Transverse colon (tissue), 4 donors: Measurements from ENCODE around the gene CCDC70. TPM values are rescaled to one million over a fixed set of nuclear protein-coding genes. Genes with fewer than 3 reads are reported as not detected.
A peak's percentile ranks its signal among the peaks of the same experiment; 100 is the strongest.
"Not testable (repeated sequence)": the region's sequence is repeated elsewhere in the genome, so short reads cannot be mapped to it uniquely, and the experiment has no call there.

Source experiments
- DNase-seq: peaks from one replicate; pipeline ENCODE4 v3.0.0-alpha.2; 2019
- H3K27ac ChIP-seq, 4 donors: fragments of 200-600 bp; sonication (generic); 2 replicates each; pipeline ENCODE4 v1.5.1; 2016 to 2018; ENCODE audit warnings: inconsistent platforms in 4 of 4
- H3K27me3 ChIP-seq: fragments of 200-600 bp; sonication (generic); 2 replicates; pipeline ENCODE4 v1.5.1; 2017; ENCODE audit warnings: inconsistent platforms
- H3K36me3 ChIP-seq, 4 donors: fragments of 200-600 bp; sonication (generic); 2 replicates each; pipeline ENCODE4 v1.5.1; 2017 to 2019; ENCODE audit warnings: inconsistent platforms in 4 of 4
- H3K4me1 ChIP-seq, 4 donors: fragments of 200-600 bp; sonication (generic); 2 replicates each; pipeline ENCODE4 v1.5.1; 2017 to 2020; ENCODE audit warnings: inconsistent platforms in 4 of 4
- H3K4me3 ChIP-seq, 4 donors: fragments of 200-600 bp; sonication (generic); 1 replicate in 1 of 4; 2 replicates in 3 of 4; pipeline versions ENCODE4 v1.5.1 to v1.6.1; 2017 to 2019; ENCODE audit warnings: inconsistent platforms in 4 of 4
- H3K9me3 ChIP-seq, 2 donors: fragments of 200-600 bp; sonication (generic); 2 replicates each; pipeline ENCODE4 v1.5.1; 2017 to 2019; ENCODE audit warnings: inconsistent platforms in 2 of 2
- EP300 ChIP-seq: sonication (generic); formaldehyde crosslinking; IDR thresholded peaks from one replicate; pipeline ENCODE4 v1.6.1; 2017; ENCODE audit warnings: antibody characterized with exemption, low read depth
- POLR2A ChIP-seq: fragments of 450-650 bp; IDR thresholded peaks from one replicate; pipeline ENCODE4 v1.6.1; 2016; ENCODE audit warnings: antibody characterized with exemption, mild to moderate bottlenecking, moderate library complexity
- POLR2AphosphoS5 ChIP-seq, 3 donors: sonication (generic); formaldehyde crosslinking; IDR thresholded peaks; one replicate each; pipeline ENCODE4 v1.6.1; 2016; ENCODE audit warnings: antibody characterized with exemption in 3 of 3
- WGBS, 2 donors: methylation state at CpG; one replicate each; pipeline ENCODE4 v1.1.5; 2018; ENCODE audit warnings: low coverage in 1 of 2; 5-methylcytosine and 5-hydroxymethylcytosine counted together
- in situ Hi-C, 4 donors: fragments of 200-750 bp; cut with MboI; loops; one replicate each; pipeline versions ENCODE4 v1.15.0 to v1.15.1; 2017; ENCODE audit warnings: low sequenced_read_pairs in 3 of 4, low pct_ligation_motif_present in 1 of 4, low pct_unique_long_range_greater_than_20kb in 1 of 4
- intact Hi-C: fragments of 100-400 bp; cut with DNase I; formaldehyde crosslinking; loops from one replicate; pipeline ENCODE4 v1.15.1; 2023; ENCODE audit warnings: low total_unique reads
- total RNA-seq, 4 donors: library from RNA; depleted of rRNA; stranded (reverse); fragments of >200 nt; gene quantifications; one replicate each; pipeline ENCODE4 v1.1.0, GENCODE V29; 2016
- TF ChIP-seq, protein P1 (sequence below), 5 experiments: fragments of 200-600 bp in 3 of 5; fragments of 450-650 bp in 2 of 5; sonication (generic) in 3 of 5; IDR thresholded peaks; 1 replicate in 2 of 5; 2 replicates in 3 of 5; pipeline ENCODE4 v1.5.1; 2016 to 2017; ENCODE audit warnings: antibody characterized with exemption in 5 of 5, inconsistent platforms in 3 of 5, mild to moderate bottlenecking in 2 of 5, moderate library complexity in 1 of 5

CCDC70 gene
- total RNA-seq, 4 donors from 2014 or later = not detected

DNA sequence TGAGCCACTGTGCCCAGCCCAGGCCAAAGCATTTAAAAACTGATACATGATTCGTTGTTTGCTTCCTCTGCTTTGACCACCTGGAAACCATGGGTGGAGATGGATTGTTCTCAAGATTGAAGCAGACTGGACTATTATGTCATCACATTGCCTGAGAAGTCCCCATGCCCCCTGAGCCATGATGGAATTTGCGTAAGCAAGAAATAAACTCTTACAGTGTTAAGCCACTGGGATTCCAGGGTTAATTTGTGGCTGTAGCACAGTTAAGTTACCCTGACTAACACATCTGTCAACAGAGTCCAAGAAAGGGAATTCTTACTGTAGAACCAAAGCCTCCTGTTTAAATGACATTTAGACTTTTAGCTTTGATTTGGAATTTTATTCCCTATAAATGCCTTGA lies 38.4 kb upstream of the CCDC70 start:
- no peaks in the 10 kb centered on the region for H3K9me3 ChIP-seq
- intact Hi-C loops (no loop called here), in situ Hi-C loops (loop anchor here in 1 of 4 donors (25.0 kb wide), 2 partner anchors 314 to 614 kb away; partner anchors contain the start of gene NEK5)
- H3K4me3 ChIP-seq = no peak overlapping the region
- H3K36me3 ChIP-seq = no peaks in the 10 kb centered on the region
- H3K27me3 ChIP-seq = no peaks in the 10 kb centered on the region
- peaks cover 0 to 27% (median 4%) of the 10 kb centered on the region in 4 donors for H3K4me1 ChIP-seq
- WGBS, 2 donors = 67 to 87% methylated on average over 1 to 2 of the region's 2 CpGs
- H3K27ac ChIP-seq = no peak overlapping the region
- TF ChIP-seq POLR2A = no peak
- DNase-seq = no peak

DNA sequence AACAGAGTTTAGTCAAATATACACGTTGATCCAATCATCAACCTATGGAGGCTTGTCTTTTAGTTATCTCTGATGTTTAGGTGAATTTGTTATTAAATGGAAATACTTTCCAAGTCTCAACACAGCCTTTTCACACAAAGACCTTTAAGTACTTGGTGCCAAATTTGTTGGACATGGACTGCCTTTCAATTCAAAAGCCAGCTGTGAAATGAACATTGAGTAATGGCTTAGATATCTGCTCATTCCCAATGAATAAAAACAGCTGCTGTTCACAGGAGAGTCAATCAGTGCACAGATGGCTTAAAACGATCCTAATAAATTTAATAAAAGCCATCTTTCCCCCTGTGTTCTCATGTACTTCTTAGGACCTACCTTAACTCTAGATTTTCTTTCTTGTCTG lies 37.9 kb upstream of the CCDC70 start:
- H3K27me3 ChIP-seq = no peaks in the 10 kb centered on the region
- in situ Hi-C loops = loop anchor here in 1 of 4 donors (25.0 kb wide), 2 partner anchors 313 to 613 kb away; partner anchors contain the start of gene NEK5
- H3K4me3 ChIP-seq = no peak overlapping the region
- intact Hi-C loops = no loop called here
- no peak overlapping the region for H3K27ac ChIP-seq
- TF ChIP-seq EP300 = no peak
- no peak for TF ChIP-seq POLR2A
- TF ChIP-seq, protein P1, sequence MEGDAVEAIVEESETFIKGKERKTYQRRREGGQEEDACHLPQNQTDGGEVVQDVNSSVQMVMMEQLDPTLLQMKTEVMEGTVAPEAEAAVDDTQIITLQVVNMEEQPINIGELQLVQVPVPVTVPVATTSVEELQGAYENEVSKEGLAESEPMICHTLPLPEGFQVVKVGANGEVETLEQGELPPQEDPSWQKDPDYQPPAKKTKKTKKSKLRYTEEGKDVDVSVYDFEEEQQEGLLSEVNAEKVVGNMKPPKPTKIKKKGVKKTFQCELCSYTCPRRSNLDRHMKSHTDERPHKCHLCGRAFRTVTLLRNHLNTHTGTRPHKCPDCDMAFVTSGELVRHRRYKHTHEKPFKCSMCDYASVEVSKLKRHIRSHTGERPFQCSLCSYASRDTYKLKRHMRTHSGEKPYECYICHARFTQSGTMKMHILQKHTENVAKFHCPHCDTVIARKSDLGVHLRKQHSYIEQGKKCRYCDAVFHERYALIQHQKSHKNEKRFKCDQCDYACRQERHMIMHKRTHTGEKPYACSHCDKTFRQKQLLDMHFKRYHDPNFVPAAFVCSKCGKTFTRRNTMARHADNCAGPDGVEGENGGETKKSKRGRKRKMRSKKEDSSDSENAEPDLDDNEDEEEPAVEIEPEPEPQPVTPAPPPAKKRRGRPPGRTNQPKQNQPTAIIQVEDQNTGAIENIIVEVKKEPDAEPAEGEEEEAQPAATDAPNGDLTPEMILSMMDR (IDR thresholded peaks at IDR 0.05) = no peak
- TF ChIP-seq POLR2AphosphoS5 (IDR thresholded peaks at IDR 0.05) = no peak
- WGBS, 2 donors = 71 to 87% methylated on average over 2 of the region's 2 CpGs
- no peak for DNase-seq
- no peaks in the 10 kb centered on the region for H3K36me3 ChIP-seq
- no peaks in the 10 kb centered on the region for H3K9me3 ChIP-seq
- H3K4me1 ChIP-seq = peaks cover 0 to 27% (median 4%) of the 10 kb centered on the region in 4 donors

DNA sequence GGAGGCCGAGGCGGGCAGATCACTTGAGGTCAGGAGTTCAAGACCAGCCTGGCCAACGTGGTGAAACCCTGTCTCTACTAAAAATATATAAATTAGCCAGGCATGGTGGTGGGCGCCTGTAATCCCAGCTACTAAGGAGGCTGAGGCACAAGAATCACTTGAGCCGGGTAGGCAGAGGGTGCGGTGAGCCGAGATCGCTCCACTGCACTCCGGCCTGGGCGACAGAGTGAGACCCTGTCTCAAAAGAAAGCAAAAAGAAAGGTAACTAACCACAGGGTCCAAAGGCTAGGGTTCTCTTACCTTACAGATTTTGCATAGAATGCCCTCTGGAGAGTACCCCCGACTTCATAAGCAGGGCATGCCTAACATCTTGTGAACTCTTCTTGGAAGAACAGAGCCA lies 37.1 kb upstream of the CCDC70 start:
- peaks cover 0 to 27% (median 4%) of the 10 kb centered on the region in 4 donors for H3K4me1 ChIP-seq
- H3K4me3 ChIP-seq, H3K9me3 ChIP-seq, intact Hi-C loops, DNase-seq, H3K36me3 ChIP-seq, H3K27me3 ChIP-seq: not testable (repeated sequence)
- in situ Hi-C loops = loop anchor here in 1 of 4 donors (25.0 kb wide), 2 partner anchors 313 to 613 kb away; partner anchors contain the start of gene NEK5
- peak overlapping the region in 3 of 4 donors; percentile 17 to 44 (median 33) for H3K27ac ChIP-seq
- WGBS, 2 donors = 87% methylated on average over 11 of the region's 11 CpGs; no CpG with 5 or more reads in 1 of the 2 donors

DNA sequence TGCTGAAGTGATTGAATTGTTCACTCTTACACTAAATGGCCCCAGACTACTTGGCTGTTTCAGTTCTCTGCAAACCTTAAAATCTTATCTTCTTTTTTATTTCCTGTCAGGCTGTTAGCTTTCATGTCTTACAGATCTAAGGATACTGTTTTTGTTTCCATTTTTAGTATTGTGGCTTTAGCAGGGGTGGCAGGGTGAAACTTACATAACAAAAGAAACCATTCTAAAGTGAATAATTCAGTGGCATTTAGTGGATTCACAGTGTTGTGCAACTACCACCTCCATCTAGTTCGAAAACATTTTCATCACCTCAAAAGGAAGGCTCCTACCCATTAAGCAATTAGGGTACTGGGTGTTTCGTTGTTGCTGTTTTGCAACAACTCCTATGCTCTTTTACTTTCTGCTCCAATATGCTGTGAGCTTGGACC lies 36.6 kb upstream of the CCDC70 start:
- no peaks in the 10 kb centered on the region for H3K9me3 ChIP-seq
- no peaks in the 10 kb centered on the region for H3K36me3 ChIP-seq
- H3K27ac ChIP-seq = peak overlapping the region in 3 of 4 donors; percentile 17 to 44 (median 33)
- peaks cover 0 to 27% (median 4%) of the 10 kb centered on the region in 4 donors for H3K4me1 ChIP-seq
- intact Hi-C loops = no loop called here
- no peaks in the 10 kb centered on the region for H3K27me3 ChIP-seq
- no peak for DNase-seq
- 81% methylated on average over 2 of the region's 2 CpGs for WGBS, 2 donors
- in situ Hi-C loops = no loop called here
- TF ChIP-seq POLR2AphosphoS5 (IDR thresholded peaks at IDR 0.05) (no peak), POLR2A (no peak), EP300 (no peak)
- TF ChIP-seq, protein P1 (IDR thresholded peaks at IDR 0.05) = no peak
- H3K4me3 ChIP-seq = no peak overlapping the region

DNA sequence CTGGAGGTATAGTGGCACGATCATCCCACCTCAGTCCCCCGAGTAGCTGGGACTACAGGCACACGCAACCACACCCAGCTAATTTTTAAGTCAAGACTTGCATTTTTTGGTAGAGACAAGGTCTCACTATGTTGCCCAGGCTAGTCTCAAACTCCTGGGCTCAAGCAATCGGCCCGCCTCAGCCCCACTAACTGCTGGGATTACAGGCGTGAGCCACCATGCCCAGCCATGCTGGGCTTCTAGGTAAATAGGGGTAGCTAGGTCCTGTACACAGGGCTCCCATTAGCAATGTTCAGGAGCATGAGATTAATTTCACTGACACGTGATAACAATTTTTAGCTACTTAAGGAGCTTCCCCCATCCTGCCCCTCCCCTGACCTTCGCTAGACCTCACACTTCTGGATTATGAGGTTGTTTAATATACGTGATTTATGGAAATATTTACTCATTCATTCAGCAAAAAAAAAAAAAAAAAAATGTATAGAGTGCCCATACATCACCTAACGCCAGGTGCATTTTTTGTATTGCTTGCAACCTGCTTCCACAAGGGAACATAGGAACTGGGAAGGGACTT lies 36.0 kb upstream of the CCDC70 start:
- Histone ChIP-seq H3K4me3 (no peak overlapping the region), H3K27me3 (no peaks in the 10 kb centered on the region), H3K27ac (peak overlapping the region in 3 of 4 donors; percentile 17 to 44 (median 33)), H3K36me3 (no peaks in the 10 kb centered on the region), H3K9me3 (no peaks in the 10 kb centered on the region), H3K4me1 (peaks cover 0 to 27% (median 4%) of the 10 kb centered on the region in 4 donors)
- in situ Hi-C loops (no loop called here), intact Hi-C loops (no loop called here)
- DNase-seq = no peak
- TF ChIP-seq POLR2AphosphoS5 (IDR thresholded peaks at IDR 0.05) (no peak), EP300 (no peak), POLR2A (no peak)
- TF ChIP-seq, protein P1 (IDR thresholded peaks at IDR 0.05) = no peak
- 77 to 85% methylated on average over 7 to 10 of the region's 10 CpGs for WGBS, 2 donors
